ENCODE results near the gene FAM174C. TPM values are rescaled to one million over a fixed set of nuclear protein-coding genes. Genes with fewer than 3 reads are reported as not detected.

Gene FAM174C
- total RNA-seq, 1 donor from 2014 or later, result 123 TPM

DNA sequence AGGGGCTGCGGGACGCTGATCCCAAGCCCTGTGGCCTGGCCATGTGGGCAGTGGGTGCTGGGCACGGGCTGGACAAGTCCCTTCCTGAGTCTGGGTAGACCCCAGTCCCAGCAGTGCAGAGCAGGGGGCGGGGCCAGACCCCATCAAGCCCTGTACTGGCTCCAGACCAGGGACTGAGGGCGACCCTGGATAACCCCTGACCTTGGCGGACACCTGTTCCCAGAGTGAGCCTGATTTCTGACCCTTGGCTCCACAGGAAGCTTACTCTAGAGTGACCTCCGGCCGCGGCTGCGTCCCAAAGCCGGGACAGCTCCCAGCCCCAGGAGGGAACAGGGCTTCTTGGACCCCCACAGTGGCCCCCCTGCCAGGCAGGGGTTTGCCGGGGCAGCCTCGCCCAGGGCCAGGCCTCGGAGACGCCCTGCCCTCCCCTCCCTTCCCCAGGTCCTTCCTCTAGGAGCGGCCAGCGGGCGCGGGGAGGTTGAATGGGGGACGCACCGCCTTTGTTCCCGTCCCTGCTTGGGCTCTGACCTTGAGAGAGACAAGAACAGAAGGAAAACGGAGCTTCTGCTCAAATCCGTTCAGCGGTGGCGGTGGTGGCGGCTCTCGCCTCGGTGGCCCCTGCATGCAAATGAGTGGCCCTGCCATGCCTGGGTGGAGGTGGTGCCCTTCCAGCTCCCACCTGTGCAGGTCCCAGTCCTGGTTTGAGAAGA lies 8.0 kb downstream of the FAM174C start:
- H3K4me3 ChIP-seq (ENCODE audit: low read depth, low read length), result no peak overlapping the region
- no peak for DNase-seq (ENCODE audit: low read depth)
- TF ChIP-seq, protein P1, sequence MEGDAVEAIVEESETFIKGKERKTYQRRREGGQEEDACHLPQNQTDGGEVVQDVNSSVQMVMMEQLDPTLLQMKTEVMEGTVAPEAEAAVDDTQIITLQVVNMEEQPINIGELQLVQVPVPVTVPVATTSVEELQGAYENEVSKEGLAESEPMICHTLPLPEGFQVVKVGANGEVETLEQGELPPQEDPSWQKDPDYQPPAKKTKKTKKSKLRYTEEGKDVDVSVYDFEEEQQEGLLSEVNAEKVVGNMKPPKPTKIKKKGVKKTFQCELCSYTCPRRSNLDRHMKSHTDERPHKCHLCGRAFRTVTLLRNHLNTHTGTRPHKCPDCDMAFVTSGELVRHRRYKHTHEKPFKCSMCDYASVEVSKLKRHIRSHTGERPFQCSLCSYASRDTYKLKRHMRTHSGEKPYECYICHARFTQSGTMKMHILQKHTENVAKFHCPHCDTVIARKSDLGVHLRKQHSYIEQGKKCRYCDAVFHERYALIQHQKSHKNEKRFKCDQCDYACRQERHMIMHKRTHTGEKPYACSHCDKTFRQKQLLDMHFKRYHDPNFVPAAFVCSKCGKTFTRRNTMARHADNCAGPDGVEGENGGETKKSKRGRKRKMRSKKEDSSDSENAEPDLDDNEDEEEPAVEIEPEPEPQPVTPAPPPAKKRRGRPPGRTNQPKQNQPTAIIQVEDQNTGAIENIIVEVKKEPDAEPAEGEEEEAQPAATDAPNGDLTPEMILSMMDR (conservative IDR thresholded peaks at IDR 0.05; ENCODE audit: low read depth, low read length), result no peak

- H3K4me3 ChIP-seq (ENCODE audit: low read depth, low read length), result no peak overlapping the region
- TF ChIP-seq, protein P1 (conservative IDR thresholded peaks at IDR 0.05; ENCODE audit: low read depth, low read length), result no peak
- DNase-seq (ENCODE audit: low read depth), result no peak
Observed at GRCh38 chr19:1283917-1284292, 8.6 kb downstream of the FAM174C start.

GRCh38 chr19:1284293-1284978 lies 9.1 kb downstream of the FAM174C start:
- H3K4me3 ChIP-seq (ENCODE audit: low read depth, low read length), result no peak overlapping the region
- no peak for DNase-seq (ENCODE audit: low read depth)
- TF ChIP-seq, protein P1 (conservative IDR thresholded peaks at IDR 0.05; ENCODE audit: low read depth, low read length), result no peak

GRCh38 chr19:1284979-1285736 lies 9.8 kb downstream of the FAM174C start:
- DNase-seq (ENCODE audit: low read depth), result no peak
- no peak overlapping the region for H3K4me3 ChIP-seq (ENCODE audit: low read depth, low read length)
- TF ChIP-seq, protein P1 (conservative IDR thresholded peaks at IDR 0.05; ENCODE audit: low read depth, low read length), result no peak

DNA sequence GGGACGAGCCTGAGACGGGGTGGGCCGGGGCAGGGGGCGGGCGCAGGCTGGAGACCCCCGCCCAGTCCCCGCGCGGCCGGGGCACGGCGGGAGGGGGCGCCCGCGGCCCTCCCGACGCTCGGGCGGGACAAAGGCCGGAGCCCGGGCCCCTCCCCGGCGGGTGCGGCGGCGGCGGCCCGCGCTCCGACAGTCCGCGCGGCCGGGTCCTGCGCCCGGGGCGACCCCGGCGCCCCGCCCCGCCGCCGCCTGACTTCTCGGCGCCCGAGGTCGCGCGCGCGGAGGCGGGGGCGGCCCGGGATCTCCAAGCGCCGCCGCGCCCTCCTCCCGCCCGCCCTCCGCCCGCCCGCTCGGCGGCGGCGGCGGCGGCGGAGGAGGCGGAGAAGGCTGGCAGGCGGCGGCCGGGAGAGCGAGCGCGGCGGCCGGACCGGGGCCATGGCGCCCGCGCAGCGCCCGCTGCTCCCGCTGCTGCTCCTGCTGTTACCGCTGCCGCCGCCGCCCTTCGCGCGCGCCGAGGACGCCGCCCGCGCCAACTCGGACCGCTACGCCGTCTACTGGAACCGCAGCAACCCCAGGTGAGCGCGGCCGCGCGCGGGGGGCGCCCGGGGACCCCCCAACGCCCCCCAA lies 10.5 kb downstream of the FAM174C start, which contains the start of gene EFNA2:
Gene EFNA2, plus strand, starts transcription at position 137 of the 624 bp plus-strand sequence. Its CDS starts 296 bp downstream, at position 433.
- H3K4me3 ChIP-seq (ENCODE audit: low read depth, low read length), result no peak within 1 kb of the TSS
- TF ChIP-seq, protein P1 (conservative IDR thresholded peaks at IDR 0.05; ENCODE audit: low read depth, low read length), result no peak

DNA sequence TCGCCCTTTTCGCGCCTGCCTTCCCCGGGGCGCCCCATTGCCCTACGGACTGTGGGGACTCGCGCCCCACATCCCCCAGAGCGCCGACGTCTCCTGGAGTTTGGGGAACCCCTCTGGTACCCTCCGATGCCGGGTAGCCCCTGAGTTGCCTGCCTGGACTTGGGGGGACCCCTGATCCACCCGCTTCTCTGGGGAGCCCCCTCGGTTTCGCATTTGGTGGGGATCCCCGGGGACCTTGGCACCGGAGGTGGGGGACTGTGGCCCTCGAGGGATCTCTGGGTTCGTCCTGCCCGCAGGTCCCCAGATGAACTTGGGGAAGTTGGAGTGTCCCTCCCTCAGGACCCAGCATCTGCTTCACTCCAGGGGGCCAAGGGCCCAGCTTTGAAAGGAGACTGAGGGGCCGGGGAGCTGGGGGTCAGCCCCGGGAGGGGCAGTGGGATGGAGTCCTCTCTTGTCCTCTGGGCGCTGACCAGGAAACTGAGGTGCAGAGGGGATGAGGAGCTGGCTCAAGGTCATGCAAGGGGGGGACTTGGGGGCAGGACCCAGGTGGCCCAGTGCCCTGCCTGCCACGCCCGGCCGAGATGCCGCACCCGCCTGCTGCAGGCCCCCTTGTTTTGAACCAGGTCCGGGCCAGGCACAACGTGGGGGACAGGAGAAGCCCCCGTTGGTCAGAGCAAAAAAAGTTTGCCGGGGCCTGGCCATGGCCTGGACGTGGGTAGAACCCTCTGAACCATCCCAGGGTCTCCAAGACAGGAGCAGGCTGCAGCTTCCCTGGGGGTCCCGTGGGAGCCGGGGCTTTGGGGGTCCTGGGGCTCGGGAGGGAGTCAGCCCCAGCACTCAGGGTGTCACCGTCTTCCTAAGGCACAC lies 11.4 kb downstream of the FAM174C start:
- H3K4me3 ChIP-seq (ENCODE audit: low read depth, low read length), result no peak overlapping the region
- no peak for DNase-seq (ENCODE audit: low read depth)
- TF ChIP-seq, protein P1 (conservative IDR thresholded peaks at IDR 0.05; ENCODE audit: low read depth, low read length), result no peak

More for the DNA sequence above, 10.5 kb downstream of the FAM174C start, which contains the start of gene EFNA2:
- DNase-seq (ENCODE audit: low read depth), result no peak

Measured in epithelial cell of proximal tubule (primary cell).